Measurements from ENCODE around the gene OR10G7.
A peak's percentile ranks its signal among the peaks of the same experiment; 100 is the strongest.

DNA sequence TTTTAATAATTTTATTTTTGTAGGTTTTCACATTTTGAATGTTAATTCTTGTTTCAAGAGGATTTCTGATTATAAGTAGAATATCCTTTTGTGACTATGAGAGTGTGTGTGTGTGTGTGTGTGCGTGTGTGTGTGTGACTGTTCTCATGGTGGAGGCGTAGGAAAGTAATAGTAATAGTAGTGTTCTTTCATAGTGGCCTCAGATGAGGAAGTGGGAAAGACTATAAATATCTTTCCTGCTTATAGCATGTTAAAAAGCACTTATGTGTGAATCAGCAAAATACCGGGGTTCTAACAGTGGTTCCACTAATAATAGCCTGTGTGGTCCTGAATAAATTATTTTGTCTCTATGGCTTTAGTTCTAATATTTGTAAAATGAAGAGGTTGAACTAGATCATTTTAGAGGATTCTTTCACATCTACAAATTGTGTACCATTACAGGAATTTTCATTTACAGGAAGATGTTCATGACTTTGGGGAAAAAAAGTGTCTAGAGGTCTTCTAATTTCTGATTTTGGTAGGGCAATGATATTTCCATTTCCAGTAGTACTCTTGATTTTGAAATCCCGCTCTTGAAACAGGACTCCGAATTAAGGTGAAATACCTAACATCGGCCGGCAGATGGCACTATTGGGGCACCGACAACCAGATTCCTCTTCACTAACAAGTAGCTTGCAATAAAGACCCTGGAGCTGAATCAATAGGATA lies 29.9 kb upstream of the OR10G7 start:
- TF ChIP-seq, protein P1, sequence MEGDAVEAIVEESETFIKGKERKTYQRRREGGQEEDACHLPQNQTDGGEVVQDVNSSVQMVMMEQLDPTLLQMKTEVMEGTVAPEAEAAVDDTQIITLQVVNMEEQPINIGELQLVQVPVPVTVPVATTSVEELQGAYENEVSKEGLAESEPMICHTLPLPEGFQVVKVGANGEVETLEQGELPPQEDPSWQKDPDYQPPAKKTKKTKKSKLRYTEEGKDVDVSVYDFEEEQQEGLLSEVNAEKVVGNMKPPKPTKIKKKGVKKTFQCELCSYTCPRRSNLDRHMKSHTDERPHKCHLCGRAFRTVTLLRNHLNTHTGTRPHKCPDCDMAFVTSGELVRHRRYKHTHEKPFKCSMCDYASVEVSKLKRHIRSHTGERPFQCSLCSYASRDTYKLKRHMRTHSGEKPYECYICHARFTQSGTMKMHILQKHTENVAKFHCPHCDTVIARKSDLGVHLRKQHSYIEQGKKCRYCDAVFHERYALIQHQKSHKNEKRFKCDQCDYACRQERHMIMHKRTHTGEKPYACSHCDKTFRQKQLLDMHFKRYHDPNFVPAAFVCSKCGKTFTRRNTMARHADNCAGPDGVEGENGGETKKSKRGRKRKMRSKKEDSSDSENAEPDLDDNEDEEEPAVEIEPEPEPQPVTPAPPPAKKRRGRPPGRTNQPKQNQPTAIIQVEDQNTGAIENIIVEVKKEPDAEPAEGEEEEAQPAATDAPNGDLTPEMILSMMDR (conservative IDR thresholded peaks at IDR 0.05): peak; percentile 89
- no peak for TF ChIP-seq ZFX (IDR thresholded peaks at IDR 0.05)
